ENCODE data around the gene UBE4A.

UBE4A gene

GRCh38 chr11:118320515-118320914 lies 38.9 kb upstream of the UBE4A start:
- no peak for DNase-seq (ENCODE audit: low read depth)
- TF ChIP-seq, protein P1, sequence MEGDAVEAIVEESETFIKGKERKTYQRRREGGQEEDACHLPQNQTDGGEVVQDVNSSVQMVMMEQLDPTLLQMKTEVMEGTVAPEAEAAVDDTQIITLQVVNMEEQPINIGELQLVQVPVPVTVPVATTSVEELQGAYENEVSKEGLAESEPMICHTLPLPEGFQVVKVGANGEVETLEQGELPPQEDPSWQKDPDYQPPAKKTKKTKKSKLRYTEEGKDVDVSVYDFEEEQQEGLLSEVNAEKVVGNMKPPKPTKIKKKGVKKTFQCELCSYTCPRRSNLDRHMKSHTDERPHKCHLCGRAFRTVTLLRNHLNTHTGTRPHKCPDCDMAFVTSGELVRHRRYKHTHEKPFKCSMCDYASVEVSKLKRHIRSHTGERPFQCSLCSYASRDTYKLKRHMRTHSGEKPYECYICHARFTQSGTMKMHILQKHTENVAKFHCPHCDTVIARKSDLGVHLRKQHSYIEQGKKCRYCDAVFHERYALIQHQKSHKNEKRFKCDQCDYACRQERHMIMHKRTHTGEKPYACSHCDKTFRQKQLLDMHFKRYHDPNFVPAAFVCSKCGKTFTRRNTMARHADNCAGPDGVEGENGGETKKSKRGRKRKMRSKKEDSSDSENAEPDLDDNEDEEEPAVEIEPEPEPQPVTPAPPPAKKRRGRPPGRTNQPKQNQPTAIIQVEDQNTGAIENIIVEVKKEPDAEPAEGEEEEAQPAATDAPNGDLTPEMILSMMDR (IDR thresholded peaks at IDR 0.05; ENCODE audit: low read depth, low read length): no peak
- TF ChIP-seq MYC (IDR thresholded peaks at IDR 0.05; ENCODE audit: low read depth, low read length): no peak
- H3K4me3 ChIP-seq (ENCODE audit: low read depth, low read length): no peak overlapping the region

DNA sequence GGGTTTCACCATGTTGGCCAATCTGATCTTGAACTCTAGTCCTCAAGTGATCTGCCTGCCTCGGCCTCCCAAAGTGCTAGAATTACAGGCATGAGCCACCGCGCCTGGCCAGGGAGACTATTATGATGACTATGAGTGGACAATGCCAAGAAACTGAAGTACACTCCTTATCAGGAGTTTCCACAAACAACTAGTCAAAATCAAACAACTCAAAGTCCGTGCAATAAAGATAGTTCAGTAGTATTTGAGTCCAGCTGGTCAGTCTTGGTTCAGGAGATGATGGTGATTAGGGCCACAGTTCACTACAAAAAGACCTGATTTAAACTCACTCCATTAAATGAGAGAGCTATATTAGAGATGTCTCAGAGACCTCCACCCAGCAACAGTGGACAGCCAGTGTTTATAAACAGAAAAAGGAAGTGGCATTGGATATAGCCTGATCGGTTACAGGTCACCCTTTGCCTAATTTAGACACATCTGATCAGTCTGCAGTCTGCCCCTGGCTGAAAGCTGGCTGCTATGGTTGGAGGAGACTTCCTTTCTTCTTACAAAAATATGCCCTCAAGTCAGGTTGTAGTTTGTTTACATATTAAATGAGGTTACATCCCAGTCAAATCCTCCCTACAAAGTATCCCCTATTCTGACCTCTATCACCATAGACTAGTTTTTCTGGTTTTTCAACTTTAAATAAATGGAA lies 37.9 kb upstream of the UBE4A start:
- H3K4me3 ChIP-seq (ENCODE audit: low read depth, low read length): no peak overlapping the region
- DNase-seq (ENCODE audit: low read depth): peak; percentile 78
- TF ChIP-seq, protein P1 (IDR thresholded peaks at IDR 0.05; ENCODE audit: low read depth, low read length): no peak
- TF ChIP-seq POLR2A (IDR thresholded peaks at IDR 0.05; ENCODE audit: extremely low read depth, insufficient read length): no peak
- no peak for TF ChIP-seq MYC (IDR thresholded peaks at IDR 0.05; ENCODE audit: low read depth, low read length)

DNA sequence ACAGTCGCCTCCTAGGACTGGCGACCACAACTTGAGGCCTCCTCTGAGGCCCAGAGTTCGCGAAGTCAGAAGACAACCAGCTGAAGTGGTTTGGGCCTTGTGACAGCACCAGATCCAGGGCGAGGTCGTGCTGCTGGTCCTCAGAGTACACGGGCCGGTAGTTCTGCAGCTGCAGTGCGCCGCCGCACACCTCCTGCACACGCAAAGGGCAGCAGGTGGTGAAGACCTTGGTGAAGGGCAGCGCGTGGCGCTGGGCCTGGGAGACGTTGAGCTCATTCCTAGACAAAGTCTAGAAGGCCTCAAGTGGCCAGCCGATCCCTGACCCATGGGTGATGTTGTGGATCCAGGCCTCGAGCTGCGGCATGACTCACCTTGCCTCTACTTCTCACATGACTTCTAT lies 36.7 kb upstream of the UBE4A start:
- no peak for TF ChIP-seq MAX (IDR thresholded peaks at IDR 0.05; ENCODE audit: low read depth, low read length)
- TF ChIP-seq, protein P1 (IDR thresholded peaks at IDR 0.05; ENCODE audit: low read depth, low read length): no peak
- no peak for DNase-seq (ENCODE audit: low read depth)
- no peak overlapping the region for H3K4me3 ChIP-seq (ENCODE audit: low read depth, low read length)

DNA sequence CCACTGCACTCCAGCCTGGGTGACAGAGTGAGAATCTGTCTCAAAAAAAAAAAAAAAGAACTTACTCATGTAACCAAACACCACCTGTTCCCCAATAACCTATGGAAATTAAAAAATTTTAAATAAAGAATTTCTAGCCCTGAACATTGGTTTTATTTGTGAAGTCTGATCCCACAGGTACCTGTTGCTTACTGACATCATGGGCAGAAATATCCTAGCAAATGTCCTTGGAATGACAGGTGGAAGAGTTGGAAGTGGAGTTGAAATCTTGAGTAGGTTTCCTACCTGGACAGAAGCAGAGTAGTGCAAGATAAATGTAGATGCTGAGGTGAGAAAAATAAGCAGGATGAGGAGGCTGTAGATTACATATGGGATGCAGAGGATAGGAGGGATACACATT lies 34.1 kb upstream of the UBE4A start:
- DNase-seq (ENCODE audit: low read depth): no peak
- TF ChIP-seq MYC (IDR thresholded peaks at IDR 0.05; ENCODE audit: low read depth, low read length): no peak
- TF ChIP-seq POLR2A (IDR thresholded peaks at IDR 0.05; ENCODE audit: extremely low read depth, insufficient read length): no peak
- no peak for TF ChIP-seq MAX (IDR thresholded peaks at IDR 0.05; ENCODE audit: low read depth, low read length)

DNA sequence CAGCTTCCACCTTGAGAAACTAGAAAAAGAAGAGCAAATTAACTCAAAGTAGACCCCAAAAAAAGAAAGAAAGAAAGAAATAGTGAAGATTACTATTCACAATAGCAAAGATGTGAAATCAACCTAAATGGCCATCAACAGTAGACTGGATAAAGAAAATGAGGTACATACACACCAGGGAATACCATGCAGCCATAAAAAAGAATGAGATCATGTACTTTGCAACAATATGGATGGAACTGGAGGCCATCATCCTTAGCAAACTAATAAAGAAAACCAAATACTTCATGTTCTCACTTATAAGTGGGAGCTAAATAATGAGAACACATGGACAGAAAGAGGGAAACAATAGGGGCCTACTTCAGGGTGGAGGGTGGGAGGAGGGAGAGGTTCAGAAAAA lies 30.7 kb upstream of the UBE4A start:
- no peak overlapping the region for H3K4me3 ChIP-seq (ENCODE audit: low read depth, low read length)
- no peak for TF ChIP-seq POLR2A (IDR thresholded peaks at IDR 0.05; ENCODE audit: extremely low read depth, insufficient read length)
- TF ChIP-seq MYC (IDR thresholded peaks at IDR 0.05; ENCODE audit: low read depth, low read length): no peak
- TF ChIP-seq, protein P1 (IDR thresholded peaks at IDR 0.05; ENCODE audit: low read depth, low read length): no peak
- no peak for TF ChIP-seq MAX (IDR thresholded peaks at IDR 0.05; ENCODE audit: low read depth, low read length)
- DNase-seq (ENCODE audit: low read depth): no peak

More for the DNA sequence above, 34.1 kb upstream of the UBE4A start:
- no peak overlapping the region for H3K4me3 ChIP-seq (ENCODE audit: low read depth, low read length)

DNA sequence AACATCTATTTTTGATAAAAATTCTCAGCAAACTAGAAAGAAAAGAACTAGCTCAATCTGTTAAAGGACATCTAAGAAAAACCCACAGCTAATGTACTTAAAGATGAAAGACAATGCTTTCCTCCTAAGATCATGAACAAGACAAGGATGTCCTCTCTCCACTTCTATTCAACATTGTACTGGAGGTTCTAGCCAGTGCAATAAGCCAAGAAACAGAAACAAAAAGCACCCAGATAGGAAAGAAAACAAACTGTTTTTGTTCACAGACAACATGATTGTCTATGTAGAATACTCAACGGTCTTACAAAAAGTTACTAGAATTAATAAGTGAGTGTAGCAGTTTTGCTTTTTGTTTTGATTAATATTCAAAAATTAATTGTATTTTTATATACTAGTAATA lies 24.7 kb upstream of the UBE4A start:
- DNase-seq (ENCODE audit: low read depth): no peak
- H3K4me3 ChIP-seq (ENCODE audit: low read depth, low read length): no peak overlapping the region
- TF ChIP-seq MAX (IDR thresholded peaks at IDR 0.05; ENCODE audit: low read depth, low read length) (no peak), POLR2A (IDR thresholded peaks at IDR 0.05; ENCODE audit: extremely low read depth, insufficient read length) (no peak), MYC (IDR thresholded peaks at IDR 0.05; ENCODE audit: low read depth, low read length) (no peak)
- TF ChIP-seq, protein P1 (IDR thresholded peaks at IDR 0.05; ENCODE audit: low read depth, low read length): no peak

Measured in NB4 (cell line).